ENCODE results near the gene GIPC1.
"Not testable (repeated sequence)": the region's sequence is repeated elsewhere in the genome, so short reads cannot be mapped to it uniquely, and the experiment has no call there.

GIPC1 gene

GRCh38 chr19:14496029-14496833 is at the start of gene GIPC1:
TSS of gene GIPC1 (minus strand) at chr19:14496127. CDS start at chr19:14482976, 13,151 bp downstream.
- DNase-seq, result peak; percentile 56

GRCh38 chr19:14545716-14546082 is 49.8 kb upstream of the GIPC1 start:
- no peak for DNase-seq

- DNase-seq, result no peak
These were observed 49.2 kb upstream of the GIPC1 start for GRCh38 chr19:14544977-14545715.

- no peak for DNase-seq
These were observed 48.1 kb upstream of the GIPC1 start for GRCh38 chr19:14544047-14544446.

GRCh38 chr19:14542711-14543328 is 46.9 kb upstream of the GIPC1 start:
- no peak for DNase-seq

GRCh38 chr19:14541979-14542378 is 46.1 kb upstream of the GIPC1 start:
- DNase-seq, result not testable (repeated sequence)

- no peak for DNase-seq
These were observed 45.0 kb upstream of the GIPC1 start for GRCh38 chr19:14540741-14541525.

- DNase-seq, result no peak
These were observed 41.2 kb upstream of the GIPC1 start for GRCh38 chr19:14536926-14537692.

- no peak for DNase-seq
These were observed 37.5 kb upstream of the GIPC1 start for GRCh38 chr19:14533450-14533849.

- DNase-seq, result no peak
These were observed 34.6 kb upstream of the GIPC1 start for GRCh38 chr19:14530506-14530905.

GRCh38 chr19:14530005-14530348 is 34.0 kb upstream of the GIPC1 start:
- no peak for DNase-seq

- peak; percentile 98 for DNase-seq
These were observed 33.5 kb upstream of the GIPC1 start, which contains the start of gene TECR for GRCh38 chr19:14529254-14530004. TSS of gene TECR (plus strand) at chr19:14529594. CDS start at chr19:14529697, 103 bp downstream.

GRCh38 chr19:14528419-14529253 is 32.7 kb upstream of the GIPC1 start:
- DNase-seq, result no peak

- DNase-seq, result no peak
These were observed 30.5 kb upstream of the GIPC1 start for GRCh38 chr19:14526423-14526822.

GRCh38 chr19:14525729-14526128 is 29.8 kb upstream of the GIPC1 start:
- DNase-seq, result no peak

GRCh38 chr19:14520543-14520942 is 24.6 kb upstream of the GIPC1 start:
- no peak for DNase-seq

GRCh38 chr19:14519860-14520407 is 24.0 kb upstream of the GIPC1 start:
- DNase-seq, result no peak

GRCh38 chr19:14519245-14519859 is 23.4 kb upstream of the GIPC1 start:
- DNase-seq, result no peak

GRCh38 chr19:14517840-14518505 is 22.0 kb upstream of the GIPC1 start, which contains the start of gene DNAJB1:
TSS of gene DNAJB1 (minus strand) at chr19:14518397. CDS start at chr19:14518349, 48 bp downstream.
- peak; percentile 57 for DNase-seq

Data from KG1 (cell line).